ENCODE measurements around the gene KDM1B. TPM values are rescaled to one million over a fixed set of nuclear protein-coding genes. Genes with fewer than 3 reads are reported as not detected.

KDM1B gene
- total and polyA plus RNA-seq, 9 of the 15 experiments (the other 6 are each of a cell fraction or from before 2014, with no cell fraction given): 1.4 to 58.9 (median 36.3) TPM

GRCh38 chr6:18269253-18269652, 114.0 kb downstream of the KDM1B start:
- Histone ChIP-seq H3K9me1 (ENCODE audit: control insufficient read depth, insufficient read depth, low read length) (no peaks in the 10 kb centered on the region), H3K79me2 (ENCODE audit: control insufficient read depth, insufficient read depth, low read length) (peaks cover 5% of the 10 kb centered on the region; the same call in 2 of the 3 replicates), H4K20me1 (replicated peaks; ENCODE audit: control insufficient read depth, insufficient read depth, low read length) (no peaks in the 10 kb centered on the region), H2AFZ (ENCODE audit: low read depth, low read length) (peak overlapping the region; percentile 77), H3K36me3 (ENCODE audit: control insufficient read depth, insufficient read depth, low read length) (no peaks in the 10 kb centered on the region), H3K4me2 (ENCODE audit: insufficient read depth, low read length) (peak overlapping the region; percentile 13; the same call in 1 of the 2 replicates), H3K27ac (ENCODE audit: extremely low read depth, low read depth, low read length) (no peak overlapping the region), H3K4me3 (no peak overlapping the region), H3K9me3 (replicated peaks; ENCODE audit: control insufficient read depth, insufficient read depth, low read depth, low read length) (peaks cover 6% of the 10 kb centered on the region), H3K9ac (ENCODE audit: insufficient read depth in 1 of 2, low read depth in 2 of 2, low read length in 2 of 2) (no peak overlapping the region), H3K27me3 (ENCODE audit: control insufficient read depth in 2 of 2, insufficient read depth in 2 of 2, low read length in 2 of 2) (no peaks in the 10 kb centered on the region), H3K4me1 (replicated peaks in 1 of 2; ENCODE audit: control insufficient read depth in 2 of 2, insufficient read depth in 2 of 2, low read length in 2 of 2) (peaks cover 8 to 24% of the 10 kb centered on the region in 2 experiments; a peak in 4 of 5 replicates)
- no TSS peak for BruUV-seq (replicated peaks)
- POLR2A ChIA-PET: interaction anchor here (1.1 to 2.1 kb wide), 2 partner anchors 11 to 27 kb away, joined by 4 to 6 read pairs; no protein-coding TSS in a partner anchor
- intact Hi-C loops (cut with micrococcal nuclease): no loop called here
- CTCF ChIA-PET (ENCODE audit: low intra/inter-chr PET ratio): no interaction called here
- FAIRE-seq (peak; percentile 63), ATAC-seq (peak; percentile 20), DNase-seq (ENCODE audit: extremely low read depth in 1 of 4, low spot score in 3 of 4) (peak; percentile 52 to 67 (median 58))
- 2% methylated on average over 3 of the region's 3 CpGs for WGBS (ENCODE audit: insufficient coverage, low coverage, missing lambda C conversion rate)
- in situ Hi-C loops (cut with MboI): no loop called here
- TF ChIP-seq TCF7 (IDR thresholded peaks at IDR 0.05; ENCODE audit: borderline replicate concordance) (peak; percentile 98), ETV6 (IDR thresholded peaks at IDR 0.05; ENCODE audit: borderline replicate concordance in 1 of 2, low read depth in 2 of 2, low read length in 1 of 2) (peak in 1 of 2 experiments; percentile 73; a peak in 1 of 4 replicates), ETV6 (CRISPR knock-in tag; IDR thresholded peaks at IDR 0.05; ENCODE audit: borderline replicate concordance) (no peak), STAT6 (CRISPR knock-in tag; IDR thresholded peaks at IDR 0.05) (no peak), MYNN (IDR thresholded peaks at IDR 0.05) (no peak), MYNN (CRISPR knock-in tag; IDR thresholded peaks at IDR 0.05) (no peak), MLX (CRISPR knock-in tag; conservative IDR thresholded peaks at IDR 0.05) (no peak), PKNOX1 (IDR thresholded peaks at IDR 0.05) (peak; percentile 97), TCF7L2 (IDR thresholded peaks at IDR 0.05; ENCODE audit: low read depth, low read length) (peak; percentile 79), EP300 (IDR thresholded peaks at IDR 0.05; ENCODE audit: low read length) (peak; percentile 55), USF1 (CRISPR knock-in tag; IDR thresholded peaks at IDR 0.05) (peak; percentile 48; the same call in 1 of the 2 replicates), RAD51 (IDR thresholded peaks at IDR 0.05; ENCODE audit: borderline replicate concordance, low read depth) (0 out of 2 replicates have a peak, but pooled peaks have one; percentile 27), NR2F6 (CRISPR knock-in tag; IDR thresholded peaks at IDR 0.05) (no peak), SMAD1 (IDR thresholded peaks at IDR 0.05; ENCODE audit: low read depth, low read length, partially characterized antibody) (no peak), LCOR (CRISPR knock-in tag; IDR thresholded peaks at IDR 0.05) (peak; percentile 44; the same call in 1 of the 2 replicates), CREB3L1 (IDR thresholded peaks at IDR 0.05; ENCODE audit: borderline replicate concordance, low read depth) (peak; percentile 25; the same call in 1 of the 2 replicates), BHLHE40 (IDR thresholded peaks at IDR 0.05; ENCODE audit: low read length) (no peak)

Data from K562 (cell line).